OCI-LY3 (cell line): ENCODE results near the gene CYS1.

Experiments used
- CTCF ChIP-seq: fragments of 200-600, 300-600 bp; sonication (generic); IDR thresholded peaks from 2 replicates; pipeline ENCODE4 v1.5.1; 2014; ENCODE audit warnings: antibody characterized with exemption, low read length, low read depth
- EZH2phosphoT487 ChIP-seq: fragments of 200-600 bp; shearing (Covaris generic); IDR thresholded peaks from 2 replicates; pipeline ENCODE4 v1.6.1; 2018; ENCODE audit warnings: antibody characterized with exemption, mixed run types, low read depth

DNA sequence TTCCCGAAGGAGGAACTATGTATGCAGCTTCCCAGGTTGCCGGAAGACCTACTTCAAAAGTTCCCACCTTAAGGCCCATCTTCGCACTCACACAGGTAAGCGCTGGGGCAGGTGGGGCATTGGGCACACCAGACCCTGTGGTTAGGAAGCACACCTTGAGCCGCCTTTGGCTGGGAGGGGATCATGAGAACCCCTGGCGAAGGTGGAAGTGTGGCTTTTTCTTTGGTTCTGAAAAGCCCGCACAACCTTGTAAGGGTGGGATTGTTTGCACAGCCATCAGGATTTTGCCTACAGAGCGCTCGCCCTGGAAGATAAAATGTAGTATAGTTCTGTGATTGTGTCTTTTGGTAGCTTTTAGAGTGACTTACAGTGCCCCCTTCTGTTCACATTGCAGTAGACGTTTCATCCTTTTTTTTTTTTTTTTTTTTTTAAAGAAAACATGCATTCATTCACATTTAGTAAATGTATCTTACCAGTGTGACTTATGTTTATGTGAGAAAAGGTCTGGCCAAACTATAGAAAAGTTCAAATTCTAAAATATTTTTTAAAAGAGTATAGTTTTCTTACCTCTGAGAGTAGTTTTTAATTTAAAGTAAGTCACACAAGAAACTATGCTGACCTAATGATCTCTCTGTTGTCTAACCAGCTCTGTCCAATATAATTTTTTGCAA, 31.6 kb downstream of the CYS1 start:
- TF ChIP-seq CTCF (peak; percentile 59), EZH2phosphoT487 (no peak)
